ENCODE data around the gene GLDC.

GRCh38 chr9:6634444-6634843 is 11.1 kb downstream of the GLDC start:
- no peak for TF ChIP-seq CTCF (IDR thresholded peaks at IDR 0.05)
- no peak for TF ChIP-seq EZH2 (IDR thresholded peaks at IDR 0.05; ENCODE audit: borderline replicate concordance, insufficient read depth, low read depth, low read length, poor library complexity, severe bottlenecking)

Measured in B cell (primary cell).